ENCODE results near the gene SELENOO.
"Not testable (repeated sequence)": the region's sequence is repeated elsewhere in the genome, so short reads cannot be mapped to it uniquely, and the experiment has no call there.

SELENOO gene

GRCh38 chr22:50199829-50200460, 866 bp upstream of the SELENOO start:
- H3K4me1 ChIP-seq (ENCODE audit: control insufficient read depth, low read depth, low read length) = peaks cover 5% of the 10 kb centered on the region
- peak overlapping the region; percentile 64 for H3K4me3 ChIP-seq (ENCODE audit: low read length)
- H3K27me3 ChIP-seq (ENCODE audit: control insufficient read depth, insufficient read depth, low read length) = no peaks in the 10 kb centered on the region
- H3K9me3 ChIP-seq (ENCODE audit: control insufficient read depth, low read depth, low read length) = no peaks in the 10 kb centered on the region
- peaks cover 10% of the 10 kb centered on the region for H3K36me3 ChIP-seq (ENCODE audit: control insufficient read depth, low read depth, low read length)
- H3K9ac ChIP-seq (ENCODE audit: low read length) = no peak overlapping the region
- no peak overlapping the region for H3K27ac ChIP-seq (ENCODE audit: low read length)

DNA sequence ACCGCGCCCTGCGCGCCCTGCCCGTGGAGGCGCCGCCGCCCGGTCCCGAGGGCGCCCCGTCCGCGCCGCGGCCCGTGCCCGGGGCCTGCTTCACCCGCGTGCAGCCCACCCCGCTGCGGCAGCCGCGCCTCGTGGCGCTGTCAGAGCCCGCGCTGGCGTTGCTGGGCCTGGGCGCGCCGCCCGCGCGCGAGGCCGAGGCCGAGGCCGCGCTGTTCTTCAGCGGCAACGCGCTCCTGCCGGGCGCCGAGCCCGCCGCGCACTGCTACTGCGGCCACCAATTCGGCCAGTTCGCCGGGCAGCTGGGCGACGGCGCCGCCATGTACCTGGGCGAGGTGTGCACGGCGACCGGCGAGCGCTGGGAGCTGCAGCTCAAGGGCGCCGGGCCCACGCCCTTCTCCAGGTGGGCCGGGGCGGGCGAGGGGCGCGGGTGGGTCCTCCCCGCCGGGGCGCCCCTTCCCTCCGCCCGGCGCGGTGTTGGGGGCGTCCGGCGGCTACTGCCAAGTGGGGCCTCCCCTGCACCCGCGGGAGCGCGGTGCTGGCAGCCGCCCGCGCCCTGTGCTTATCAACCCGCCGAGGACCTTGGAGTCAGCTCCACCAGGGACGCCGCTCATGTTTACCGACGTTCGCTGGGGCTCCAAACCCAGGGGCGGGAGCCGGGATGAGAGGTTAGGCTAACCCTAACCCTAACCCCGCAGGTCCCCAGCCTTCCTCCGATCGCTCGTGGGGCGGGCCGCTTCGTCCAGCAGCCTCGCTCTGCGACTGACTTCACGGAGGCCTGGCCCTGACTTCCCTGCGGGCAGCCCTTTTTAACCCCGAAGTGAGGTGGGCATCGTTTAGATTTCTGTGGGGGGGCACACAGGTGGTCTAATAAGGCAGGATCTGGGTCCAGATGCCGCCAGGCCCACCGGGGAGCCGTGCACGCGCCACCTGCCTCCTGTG, 649 bp downstream of the SELENOO start:
- Histone ChIP-seq H3K4me3 (ENCODE audit: low read length) (peak overlapping the region; percentile 69), H3K9ac (ENCODE audit: low read length) (peak overlapping the region; percentile 39), H3K27ac (ENCODE audit: low read length) (no peak overlapping the region), H3K36me3 (ENCODE audit: control insufficient read depth, low read depth, low read length) (peaks cover 12% of the 10 kb centered on the region), H3K4me1 (ENCODE audit: control insufficient read depth, low read depth, low read length) (peaks cover 9% of the 10 kb centered on the region), H3K27me3 (ENCODE audit: control insufficient read depth, insufficient read depth, low read length) (no peaks in the 10 kb centered on the region), H3K9me3 (ENCODE audit: control insufficient read depth, low read depth, low read length) (no peaks in the 10 kb centered on the region)

GRCh38 chr22:50202130-50202666, 1.4 kb downstream of the SELENOO start:
- H3K9ac ChIP-seq (ENCODE audit: low read length) = no peak overlapping the region
- H3K27me3 ChIP-seq (ENCODE audit: control insufficient read depth, insufficient read depth, low read length) = no peaks in the 10 kb centered on the region
- no peaks in the 10 kb centered on the region for H3K9me3 ChIP-seq (ENCODE audit: control insufficient read depth, low read depth, low read length)
- peaks cover 9% of the 10 kb centered on the region for H3K4me1 ChIP-seq (ENCODE audit: control insufficient read depth, low read depth, low read length)
- H3K36me3 ChIP-seq (ENCODE audit: control insufficient read depth, low read depth, low read length) = peaks cover 13% of the 10 kb centered on the region
- no peak overlapping the region for H3K27ac ChIP-seq (ENCODE audit: low read length)
- H3K4me3 ChIP-seq (ENCODE audit: low read length) = peak overlapping the region; percentile 69

GRCh38 chr22:50203288-50203687, 2.5 kb downstream of the SELENOO start:
- H3K4me1 ChIP-seq (ENCODE audit: control insufficient read depth, low read depth, low read length) = peaks cover 9% of the 10 kb centered on the region
- H3K36me3 ChIP-seq (ENCODE audit: control insufficient read depth, low read depth, low read length) = peaks cover 19% of the 10 kb centered on the region

DNA sequence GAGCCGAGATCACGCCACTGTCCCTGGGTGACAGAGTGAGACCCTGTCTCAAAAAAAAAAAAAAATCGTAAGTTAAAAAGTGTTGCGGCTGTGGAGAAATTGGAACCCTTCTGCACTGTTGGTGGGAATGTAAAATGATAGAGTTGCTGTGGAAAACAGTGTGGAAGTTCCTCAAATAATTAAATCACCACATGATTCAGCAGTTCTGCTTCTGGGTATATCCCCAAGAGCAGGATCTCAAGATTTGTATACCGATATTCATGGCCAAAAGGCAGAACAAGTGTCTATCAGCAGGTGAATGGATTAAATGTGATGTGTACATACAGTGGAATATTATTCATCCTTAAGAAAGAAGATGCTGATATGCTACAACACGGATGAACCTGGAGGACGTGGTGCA, 3.8 kb downstream of the SELENOO start:
- peaks cover 19% of the 10 kb centered on the region for H3K36me3 ChIP-seq (ENCODE audit: control insufficient read depth, low read depth, low read length)
- H3K9me3 ChIP-seq (ENCODE audit: control insufficient read depth, low read depth, low read length) = no peaks in the 10 kb centered on the region
- H3K4me1 ChIP-seq (ENCODE audit: control insufficient read depth, low read depth, low read length) = peaks cover 9% of the 10 kb centered on the region
- H3K27me3 ChIP-seq (ENCODE audit: control insufficient read depth, insufficient read depth, low read length) = no peaks in the 10 kb centered on the region
- H3K9ac ChIP-seq (ENCODE audit: low read length) = no peak overlapping the region
- H3K27ac ChIP-seq (ENCODE audit: low read length) = no peak overlapping the region
- H3K4me3 ChIP-seq (ENCODE audit: low read length) = no peak overlapping the region

More at GRCh38 chr22:50203288-50203687, 2.5 kb downstream of the SELENOO start:
- Histone ChIP-seq H3K27me3 (ENCODE audit: control insufficient read depth, insufficient read depth, low read length) (no peaks in the 10 kb centered on the region), H3K9me3 (ENCODE audit: control insufficient read depth, low read depth, low read length) (no peaks in the 10 kb centered on the region), H3K9ac (ENCODE audit: low read length) (no peak overlapping the region), H3K4me3 (ENCODE audit: low read length) (no peak overlapping the region), H3K27ac (ENCODE audit: low read length) (no peak overlapping the region)

DNA sequence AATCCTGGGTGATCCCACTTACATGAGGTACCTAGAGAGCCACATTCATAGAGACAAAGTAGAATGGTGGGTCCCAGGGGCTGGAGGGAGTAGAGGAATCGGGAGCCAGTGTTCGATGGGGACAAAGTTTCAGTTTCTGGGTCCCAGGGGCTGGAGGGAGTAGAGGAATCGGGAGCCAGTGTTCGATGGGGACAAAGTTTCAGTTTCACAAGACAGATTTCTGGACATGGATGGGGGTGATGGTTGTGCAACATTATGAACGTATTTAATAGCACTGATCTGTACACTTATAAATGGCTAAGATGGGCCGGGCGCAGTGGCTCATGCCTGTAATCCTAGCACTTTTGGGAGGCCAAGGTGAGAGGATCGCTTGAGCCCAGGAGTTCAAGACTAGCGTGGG, 4.2 kb downstream of the SELENOO start:
- not testable (repeated sequence) for H3K27me3 ChIP-seq (ENCODE audit: control insufficient read depth, insufficient read depth, low read length); H3K4me1 ChIP-seq (ENCODE audit: control insufficient read depth, low read depth, low read length); H3K9me3 ChIP-seq (ENCODE audit: control insufficient read depth, low read depth, low read length); H3K9ac ChIP-seq (ENCODE audit: low read length); H3K27ac ChIP-seq (ENCODE audit: low read length); H3K4me3 ChIP-seq (ENCODE audit: low read length)
- H3K36me3 ChIP-seq (ENCODE audit: control insufficient read depth, low read depth, low read length) = peaks cover 19% of the 10 kb centered on the region

DNA sequence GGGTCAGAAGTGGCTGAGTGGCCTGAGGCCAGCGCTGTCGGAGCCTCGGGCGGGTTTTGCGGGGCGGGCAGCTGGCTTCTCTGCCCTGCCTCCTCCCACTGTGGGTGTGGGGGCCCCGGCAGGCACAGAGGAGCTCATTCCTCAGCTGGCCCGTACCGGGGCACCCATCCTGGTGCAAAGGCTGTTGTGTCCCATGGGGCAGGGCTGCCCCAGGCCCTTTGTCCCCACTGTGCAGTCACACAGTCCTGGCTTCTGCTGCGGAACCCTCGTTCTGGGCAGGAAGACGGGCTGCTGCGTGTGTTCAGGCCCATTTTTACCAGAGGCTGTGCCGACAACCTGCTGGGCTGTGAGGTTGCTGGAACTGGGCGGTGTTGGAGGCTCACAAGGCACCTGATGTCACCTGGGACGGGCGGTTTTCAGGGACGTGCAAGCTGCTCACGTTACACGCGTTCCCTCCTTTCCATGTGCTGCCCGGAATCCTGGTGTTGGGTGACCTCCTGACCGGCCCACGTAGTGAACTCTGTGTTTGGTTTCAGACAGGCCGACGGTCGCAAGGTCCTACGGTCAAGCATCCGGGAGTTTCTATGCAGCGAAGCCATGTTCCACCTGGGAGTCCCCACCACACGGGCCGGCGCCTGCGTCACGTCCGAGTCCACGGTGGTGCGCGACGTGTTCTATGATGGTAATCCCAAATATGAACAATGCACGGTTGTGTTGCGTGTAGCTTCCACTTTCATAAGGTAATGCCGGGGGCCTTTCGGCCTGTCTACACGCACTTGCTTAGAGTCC, 5.2 kb downstream of the SELENOO start:
- no peak overlapping the region for H3K27ac ChIP-seq (ENCODE audit: low read length)
- no peak overlapping the region for H3K9ac ChIP-seq (ENCODE audit: low read length)
- H3K36me3 ChIP-seq (ENCODE audit: control insufficient read depth, low read depth, low read length) = peaks cover 21% of the 10 kb centered on the region
- peaks cover 9% of the 10 kb centered on the region for H3K4me1 ChIP-seq (ENCODE audit: control insufficient read depth, low read depth, low read length)
- H3K4me3 ChIP-seq (ENCODE audit: low read length) = no peak overlapping the region
- no peaks in the 10 kb centered on the region for H3K27me3 ChIP-seq (ENCODE audit: control insufficient read depth, insufficient read depth, low read length)
- H3K9me3 ChIP-seq (ENCODE audit: control insufficient read depth, low read depth, low read length) = no peaks in the 10 kb centered on the region

DNA sequence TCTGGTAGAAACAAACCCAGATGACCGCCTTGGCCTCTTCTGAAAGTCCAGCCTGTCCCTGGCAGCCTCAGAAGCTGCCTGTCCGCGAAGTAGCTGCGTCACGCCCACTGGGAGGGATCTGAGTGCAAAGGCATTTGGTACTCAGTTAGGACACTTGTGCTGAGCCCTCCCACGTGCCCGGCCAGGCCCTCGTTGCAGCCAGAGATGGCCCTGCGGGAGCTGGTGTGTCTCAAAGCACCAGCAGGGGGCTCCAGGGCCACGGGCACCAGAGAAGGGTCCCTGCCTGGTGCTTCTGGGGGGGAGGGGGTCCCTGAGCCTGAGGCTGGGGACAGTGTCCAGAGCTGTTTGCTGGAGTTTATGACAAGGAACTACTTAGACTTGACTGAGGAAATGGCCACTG, 5.8 kb downstream of the SELENOO start:
- H3K36me3 ChIP-seq (ENCODE audit: control insufficient read depth, low read depth, low read length) = peaks cover 27% of the 10 kb centered on the region
- no peaks in the 10 kb centered on the region for H3K9me3 ChIP-seq (ENCODE audit: control insufficient read depth, low read depth, low read length)
- no peak overlapping the region for H3K9ac ChIP-seq (ENCODE audit: low read length)

DNA sequence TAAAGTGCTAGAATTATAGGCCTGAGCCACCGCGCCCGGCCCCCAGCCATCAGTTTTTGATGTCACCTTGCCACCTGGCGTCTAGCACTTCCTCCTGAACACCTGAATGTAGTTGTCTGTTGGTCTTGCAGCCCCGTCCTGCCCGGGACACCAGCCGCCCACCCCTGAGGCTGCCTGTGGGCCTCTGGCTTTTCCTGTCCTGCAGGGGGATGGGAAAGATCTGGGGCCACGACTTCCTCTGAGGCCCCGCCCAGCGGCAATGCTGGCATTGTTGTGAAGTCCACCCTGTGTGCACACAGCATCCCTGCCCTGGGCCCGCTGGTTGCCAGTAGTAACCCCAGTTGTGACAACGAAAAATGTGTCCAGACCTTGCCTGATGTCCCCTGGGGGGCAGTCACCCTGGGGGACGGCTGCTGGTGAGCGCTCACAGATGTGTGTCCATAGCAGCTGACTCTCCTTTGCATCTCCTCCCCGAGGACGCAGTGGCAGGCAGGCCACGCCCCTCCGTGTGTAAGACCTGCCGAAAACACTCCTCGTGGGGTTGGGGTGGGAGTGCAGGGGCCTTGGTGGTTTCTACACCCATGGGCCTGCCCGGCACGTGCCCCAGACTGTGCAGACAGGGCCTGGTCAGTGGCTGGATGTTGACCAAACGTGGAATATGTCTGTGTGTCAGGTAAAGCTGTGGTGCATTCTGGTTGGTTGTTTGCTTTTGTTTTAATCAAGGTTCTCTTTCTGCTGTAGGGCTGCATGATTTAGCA, 6.8 kb downstream of the SELENOO start:
- no peaks in the 10 kb centered on the region for H3K9me3 ChIP-seq (ENCODE audit: control insufficient read depth, low read depth, low read length)
- no peaks in the 10 kb centered on the region for H3K27me3 ChIP-seq (ENCODE audit: control insufficient read depth, insufficient read depth, low read length)
- H3K36me3 ChIP-seq (ENCODE audit: control insufficient read depth, low read depth, low read length) = peaks cover 27% of the 10 kb centered on the region
- no peak overlapping the region for H3K4me3 ChIP-seq (ENCODE audit: low read length)
- no peak overlapping the region for H3K9ac ChIP-seq (ENCODE audit: low read length)
- peaks cover 4% of the 10 kb centered on the region for H3K4me1 ChIP-seq (ENCODE audit: control insufficient read depth, low read depth, low read length)
- no peak overlapping the region for H3K27ac ChIP-seq (ENCODE audit: low read length)

More for the DNA sequence above, 5.8 kb downstream of the SELENOO start:
- no peak overlapping the region for H3K4me3 ChIP-seq (ENCODE audit: low read length)
- H3K4me1 ChIP-seq (ENCODE audit: control insufficient read depth, low read depth, low read length) = peaks cover 9% of the 10 kb centered on the region
- H3K27ac ChIP-seq (ENCODE audit: low read length) = no peak overlapping the region
- no peaks in the 10 kb centered on the region for H3K27me3 ChIP-seq (ENCODE audit: control insufficient read depth, insufficient read depth, low read length)

DNA sequence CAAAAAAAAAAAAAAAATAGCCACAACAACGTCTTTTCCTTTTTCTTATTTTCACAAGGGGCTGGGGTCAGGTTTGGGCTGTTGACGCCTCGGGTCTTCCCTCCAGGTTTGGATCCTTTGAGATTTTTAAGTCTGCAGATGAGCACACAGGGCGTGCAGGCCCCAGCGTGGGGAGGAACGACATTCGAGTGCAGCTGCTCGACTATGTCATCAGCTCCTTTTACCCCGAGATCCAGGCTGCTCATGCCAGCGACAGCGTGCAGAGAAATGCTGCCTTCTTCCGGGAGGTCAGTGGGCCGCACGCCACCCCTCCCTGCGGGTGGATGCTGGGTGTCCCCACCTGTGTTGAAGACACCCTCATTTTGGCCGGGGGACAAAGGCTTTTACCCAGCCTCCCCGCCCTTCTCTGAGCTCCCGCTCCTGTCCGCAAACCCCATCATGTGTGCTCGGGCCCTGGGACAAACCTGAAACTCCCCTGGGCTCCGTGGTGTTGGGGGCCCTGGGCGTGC, 7.7 kb downstream of the SELENOO start:
- Histone ChIP-seq H3K27ac (ENCODE audit: low read length) (no peak overlapping the region), H3K27me3 (ENCODE audit: control insufficient read depth, insufficient read depth, low read length) (no peaks in the 10 kb centered on the region), H3K36me3 (ENCODE audit: control insufficient read depth, low read depth, low read length) (peaks cover 35% of the 10 kb centered on the region), H3K4me3 (ENCODE audit: low read length) (no peak overlapping the region), H3K9ac (ENCODE audit: low read length) (no peak overlapping the region), H3K4me1 (ENCODE audit: control insufficient read depth, low read depth, low read length) (peaks cover 4% of the 10 kb centered on the region), H3K9me3 (ENCODE audit: control insufficient read depth, low read depth, low read length) (no peaks in the 10 kb centered on the region)
